NCI-H2196 treated with DMSO at 0.1 percent for 48 hours (cell line): ENCODE measurements around the gene EYS.
"Not testable (repeated sequence)": the region's sequence is repeated elsewhere in the genome, so short reads cannot be mapped to it uniquely, and the experiment has no call there.

Experiments
- DNase-seq: peaks from one replicate; lab custom pipeline; 2025; ENCODE audit not compliant: unreplicated experiment; lab: John Stamatoyannopoulos, UW

The EYS gene

DNA sequence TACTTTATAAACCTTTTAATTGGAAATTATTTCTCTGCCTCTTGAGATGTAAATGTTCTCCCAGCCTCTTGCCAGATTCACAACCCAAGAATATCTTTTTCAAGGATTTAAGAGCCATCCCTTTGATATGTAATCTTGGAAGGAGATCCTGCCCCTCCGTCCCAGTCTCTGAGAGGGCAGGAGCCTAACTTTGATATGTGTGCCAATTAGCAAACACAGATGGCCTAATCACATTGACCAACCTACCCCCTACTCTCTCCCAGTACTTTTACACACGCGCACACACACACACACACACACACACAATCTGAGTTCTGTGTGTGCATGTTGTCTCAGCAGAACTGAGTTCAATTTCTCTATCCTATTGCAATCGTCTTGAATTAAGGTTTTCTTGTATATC is 1447.7 kb downstream of the EYS start:
- DNase-seq, result no peak

DNA sequence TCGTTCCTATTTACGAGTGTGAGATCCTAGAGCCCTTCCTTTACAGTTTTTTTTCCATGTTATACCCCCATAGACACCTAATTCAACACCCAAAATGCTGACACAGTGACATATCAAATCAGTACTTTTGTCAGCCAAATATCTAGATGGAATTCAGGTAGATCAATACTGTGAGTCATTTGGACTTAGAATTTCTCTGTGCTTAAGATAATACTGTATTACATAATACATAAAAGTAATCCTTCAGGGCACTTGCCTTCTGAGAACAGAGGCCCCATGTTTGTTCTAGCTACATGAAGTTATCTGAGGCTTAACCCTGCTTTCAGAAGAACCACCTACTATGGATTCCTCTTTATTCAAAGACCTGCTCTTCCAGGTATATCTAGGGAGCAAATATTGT is 1448.3 kb downstream of the EYS start:
- DNase-seq, result no peak

DNA sequence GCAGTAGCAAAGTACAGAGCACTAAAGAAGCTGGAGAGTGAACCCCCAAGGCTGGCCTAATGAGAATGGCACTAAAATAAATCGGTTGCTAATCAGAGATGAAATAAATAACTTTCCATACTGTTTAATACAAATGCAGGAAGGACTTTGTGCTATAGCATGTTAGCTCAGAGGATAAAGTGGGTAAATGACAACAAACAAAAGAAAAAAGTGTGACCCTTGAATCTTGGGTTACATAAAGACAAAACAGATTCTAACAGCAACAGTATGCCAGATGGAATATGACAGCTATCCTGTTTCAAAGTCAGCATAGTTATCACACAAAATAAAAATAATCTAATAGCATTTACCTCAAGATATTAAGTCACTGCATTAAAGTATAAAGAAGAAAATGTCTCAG is 1448.7 kb downstream of the EYS start:
- no peak for DNase-seq

DNA sequence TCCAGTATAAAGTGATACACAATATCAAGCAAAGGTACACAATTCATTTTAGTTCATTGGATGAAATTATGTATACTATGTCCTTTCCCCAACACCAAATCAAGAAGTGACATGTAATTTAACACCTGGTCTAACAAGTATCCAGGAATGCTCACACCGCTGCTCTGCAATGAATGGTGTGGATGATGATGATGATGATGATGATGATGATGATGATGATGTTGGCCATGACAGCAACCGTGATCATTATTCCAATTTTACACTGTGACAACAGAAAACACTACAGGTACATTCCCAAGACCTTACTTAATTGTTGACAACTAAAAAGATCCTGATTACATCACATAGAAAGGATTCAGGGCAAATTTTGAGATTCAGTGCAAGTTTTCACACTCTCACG is 1449.4 kb downstream of the EYS start:
- DNase-seq, result no peak

DNA sequence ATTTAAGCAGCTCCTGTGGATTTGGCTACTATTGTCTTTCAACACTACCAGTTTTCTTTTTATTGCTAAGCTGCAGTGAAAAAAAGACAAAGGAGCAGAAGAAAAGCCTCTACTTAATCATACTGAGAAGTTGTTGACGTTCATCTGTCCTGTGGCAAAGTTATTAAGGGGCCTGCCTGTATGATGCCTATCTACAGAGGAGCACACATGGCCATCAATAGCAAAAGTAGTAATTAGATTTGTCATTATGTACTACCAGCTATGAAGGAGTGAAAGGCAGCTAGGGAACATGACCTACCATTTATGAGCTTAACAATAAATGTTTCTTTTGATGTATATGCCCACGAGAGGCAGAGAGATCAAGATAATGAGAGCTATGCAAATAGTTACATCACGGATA is 1450.5 kb downstream of the EYS start:
- no peak for DNase-seq

DNA sequence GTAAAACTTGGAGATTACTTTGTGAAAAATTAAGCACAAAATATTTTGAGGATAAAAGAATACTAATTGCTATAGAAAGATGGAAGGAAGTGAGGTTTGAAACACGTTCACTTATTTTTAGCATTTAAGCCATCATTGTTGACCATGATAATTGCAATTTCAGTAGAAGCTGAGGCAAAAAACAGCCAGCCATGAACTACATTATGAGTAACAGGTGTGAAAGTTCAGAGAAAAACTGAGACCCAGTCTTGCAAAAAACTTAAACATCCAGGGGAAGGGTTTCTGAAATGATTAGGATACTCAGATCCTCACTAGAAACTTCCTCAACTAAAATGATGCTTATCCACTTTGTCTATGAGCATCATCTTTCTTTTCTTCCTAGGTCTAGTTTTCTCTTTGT is 1452.0 kb downstream of the EYS start:
- no peak for DNase-seq

DNA sequence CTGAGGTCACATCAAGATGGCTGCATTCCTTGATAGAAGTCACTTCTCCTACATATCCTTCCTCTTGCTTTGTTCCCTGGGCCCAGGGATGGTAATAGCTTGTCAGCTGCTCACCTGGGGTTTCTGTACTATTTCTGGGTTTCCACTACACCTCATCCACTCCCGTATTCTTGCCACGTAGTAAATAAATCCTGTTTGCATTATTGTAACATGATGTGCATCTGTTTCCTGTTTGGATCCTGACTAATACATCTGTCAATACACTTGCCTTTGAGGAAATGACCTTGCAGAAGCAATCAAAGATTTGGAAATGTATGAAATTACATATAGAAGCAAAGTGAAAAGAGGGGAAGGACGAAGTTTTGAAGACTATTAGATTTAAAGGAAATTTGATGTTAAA is 1452.5 kb downstream of the EYS start:
- no peak for DNase-seq

DNA sequence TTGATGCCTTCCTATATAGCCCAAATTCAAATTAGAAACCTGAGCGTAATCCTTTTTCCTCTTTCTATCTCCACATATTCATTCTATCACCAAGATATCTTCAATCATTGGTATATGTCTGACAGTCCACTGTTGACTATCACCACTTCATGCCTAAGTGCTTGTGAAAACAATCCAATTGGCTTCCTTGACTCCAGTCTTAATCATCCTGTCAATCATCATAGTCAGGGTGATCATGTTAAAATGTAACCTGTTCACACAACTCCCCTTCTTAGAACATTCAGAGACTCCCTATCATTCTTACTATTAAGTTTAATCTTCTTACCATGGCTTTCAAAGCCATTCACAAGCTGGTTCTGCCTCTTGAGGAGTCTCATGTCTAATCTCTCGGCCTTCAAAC is 1454.8 kb downstream of the EYS start:
- DNase-seq, result no peak

DNA sequence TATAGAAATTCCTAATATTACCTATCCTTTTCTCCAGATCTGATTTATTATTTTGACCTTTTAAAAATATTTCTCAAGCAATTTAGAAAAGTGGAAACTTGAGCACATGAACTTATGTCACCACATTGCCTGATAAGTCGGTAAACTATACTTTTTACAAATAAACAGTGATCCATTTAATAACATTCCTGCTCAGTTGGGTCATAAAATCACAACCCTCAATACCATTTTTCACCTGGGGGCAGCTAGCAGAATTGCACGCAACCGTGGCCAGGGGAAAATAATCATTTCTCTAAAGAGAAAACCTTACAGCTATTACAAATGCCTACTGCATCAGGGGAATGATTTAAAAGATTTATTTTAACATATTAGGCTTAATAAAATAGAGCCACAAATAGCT is 1456.9 kb downstream of the EYS start:
- no peak for DNase-seq

DNA sequence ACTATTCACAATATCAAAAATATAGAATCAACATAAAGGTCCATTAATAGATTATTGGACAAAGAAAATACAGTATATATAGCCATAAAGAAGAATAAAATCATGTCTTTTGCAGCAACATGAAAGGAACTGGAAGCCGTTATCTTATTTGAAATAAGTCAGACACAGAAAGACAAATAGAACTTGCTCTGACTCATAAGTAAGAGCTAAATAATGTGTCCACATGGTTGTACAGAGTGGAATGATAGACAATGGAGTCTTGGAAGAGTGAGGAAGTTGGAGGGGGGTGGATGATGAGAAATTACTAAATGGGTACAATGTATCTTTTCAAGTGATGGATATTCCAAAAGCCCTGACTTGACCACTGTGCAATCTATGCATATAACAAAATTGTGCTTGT is 1457.9 kb downstream of the EYS start:
- no peak for DNase-seq

DNA sequence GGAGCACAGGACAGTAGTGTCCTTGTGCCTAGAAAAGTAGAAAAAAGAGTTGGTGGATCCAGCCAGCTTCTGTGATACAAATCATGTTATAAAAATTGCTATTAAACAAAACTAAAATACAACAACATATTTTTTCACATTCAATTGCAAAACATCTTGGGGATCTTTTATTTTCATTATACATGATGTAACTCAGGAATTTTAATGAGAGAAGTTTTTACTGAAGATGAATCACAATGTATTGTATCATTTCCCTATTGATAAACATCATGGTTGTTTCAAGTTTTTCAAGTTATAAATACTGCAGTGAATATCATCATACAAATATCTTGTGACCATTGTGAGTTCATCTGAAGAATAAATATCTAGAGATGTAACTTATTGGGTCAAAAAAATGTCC is 1463.4 kb downstream of the EYS start:
- DNase-seq, result no peak

DNA sequence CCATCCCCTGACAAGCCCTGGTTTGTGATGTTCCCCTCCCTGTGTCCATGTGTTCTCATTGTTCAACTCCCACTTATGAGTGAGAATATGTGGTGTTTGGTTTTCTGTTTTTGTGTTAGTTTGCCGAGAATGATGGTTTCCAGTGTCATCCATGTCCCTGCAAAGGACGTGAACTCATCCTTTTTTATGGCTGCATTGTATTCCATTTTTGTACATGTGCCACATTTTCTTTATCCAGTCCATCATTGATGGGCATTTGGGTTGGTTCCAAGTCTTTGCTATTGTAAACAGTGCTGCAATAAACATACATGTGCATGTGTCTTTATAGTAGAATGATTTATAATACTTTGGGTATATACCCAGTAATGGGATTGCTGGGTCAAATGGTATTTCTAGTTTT is 1468.1 kb downstream of the EYS start:
- DNase-seq, result not testable (repeated sequence)

DNA sequence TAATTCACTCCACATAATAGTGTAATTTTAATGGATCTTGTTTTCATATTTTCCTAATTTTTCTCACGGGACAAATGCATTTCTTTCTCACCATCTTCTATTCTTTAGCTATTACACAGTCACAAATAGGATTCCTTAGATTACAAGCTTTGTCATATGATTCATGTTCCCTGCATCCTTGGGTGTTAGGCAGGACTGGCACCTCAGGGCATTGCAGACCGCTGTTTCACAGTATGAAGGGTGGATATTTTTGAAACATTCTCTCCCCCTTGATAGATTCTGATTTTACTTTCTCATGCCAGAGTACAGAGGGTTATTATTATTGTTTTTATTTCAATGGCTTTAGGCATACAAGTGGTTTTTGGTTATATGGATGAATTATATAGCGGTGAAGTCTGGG is 1469.0 kb downstream of the EYS start:
- DNase-seq, result no peak

DNA sequence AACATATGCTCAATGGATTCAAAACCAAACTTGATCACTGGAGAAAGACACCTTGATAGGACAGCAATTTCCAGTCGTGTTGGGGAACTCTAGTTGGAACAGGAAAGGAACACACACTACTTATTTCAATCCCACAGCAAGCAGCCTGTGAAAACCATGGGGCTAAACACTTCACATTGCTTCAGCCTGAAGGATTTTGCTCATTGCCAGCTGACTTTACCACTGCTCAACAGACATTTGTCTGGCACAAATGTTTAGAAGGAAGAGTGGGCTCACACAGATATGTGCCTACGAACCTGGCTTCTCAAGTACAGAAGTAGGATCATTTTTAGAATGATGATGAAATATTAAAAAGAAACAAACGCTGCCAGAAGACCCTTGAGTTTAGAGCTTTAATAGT is 1473.3 kb downstream of the EYS start:
- DNase-seq, result no peak

DNA sequence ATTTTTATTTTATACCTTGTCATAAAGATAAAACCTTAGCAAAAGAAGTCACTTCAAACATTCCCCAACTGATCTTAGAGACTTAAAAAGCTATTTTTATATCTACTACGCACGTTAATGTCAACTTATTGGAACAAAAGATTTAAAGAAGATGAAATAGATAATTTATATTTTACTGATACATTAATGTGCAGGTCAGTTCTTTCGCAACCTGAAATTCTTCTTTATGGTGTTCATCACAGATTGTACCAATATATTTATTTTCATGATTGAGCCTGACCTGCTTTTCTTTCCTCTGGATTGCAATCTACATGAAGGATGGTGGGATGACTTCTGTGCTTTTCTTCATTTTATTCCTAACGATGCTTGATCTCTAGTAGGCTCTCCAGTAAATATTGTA is 1475.1 kb downstream of the EYS start:
- no peak for DNase-seq

DNA sequence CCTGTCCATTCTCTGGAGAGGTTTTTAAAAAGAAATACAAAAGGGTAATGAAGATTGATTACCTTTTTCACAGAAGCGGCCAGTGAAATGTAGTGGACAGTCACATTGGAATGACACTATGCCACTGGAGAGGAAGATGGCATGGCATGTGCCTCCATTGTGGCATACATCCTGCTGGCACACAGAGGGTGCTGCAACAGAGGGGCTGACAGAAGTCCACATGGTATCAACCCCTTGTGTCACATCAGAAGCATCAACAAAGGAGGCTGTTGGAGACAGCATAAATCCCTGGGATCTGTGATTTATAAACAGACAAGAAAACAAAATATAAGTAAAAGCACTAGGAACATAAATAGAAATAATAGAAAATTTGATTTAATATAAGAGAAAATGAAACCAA is 1476.5 kb downstream of the EYS start:
- DNase-seq, result no peak

DNA sequence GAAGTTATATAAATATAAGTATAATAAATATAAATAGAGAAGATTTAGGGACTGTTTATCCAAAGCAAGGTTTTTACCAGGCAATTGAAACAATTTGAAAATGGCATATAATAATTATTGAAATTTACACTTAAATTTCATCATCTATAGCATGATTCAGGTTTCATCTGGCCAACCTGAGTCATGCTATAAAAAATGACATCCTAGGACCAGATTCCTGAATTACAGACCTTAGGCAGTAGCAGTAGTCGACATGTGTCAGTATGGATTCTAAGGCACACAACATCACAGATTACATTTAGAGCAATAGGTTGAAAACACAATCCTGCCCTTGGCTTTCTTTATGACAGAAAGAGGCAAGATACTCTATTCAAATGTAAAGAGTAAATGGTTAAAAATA is 1479.2 kb downstream of the EYS start:
- no peak for DNase-seq

DNA sequence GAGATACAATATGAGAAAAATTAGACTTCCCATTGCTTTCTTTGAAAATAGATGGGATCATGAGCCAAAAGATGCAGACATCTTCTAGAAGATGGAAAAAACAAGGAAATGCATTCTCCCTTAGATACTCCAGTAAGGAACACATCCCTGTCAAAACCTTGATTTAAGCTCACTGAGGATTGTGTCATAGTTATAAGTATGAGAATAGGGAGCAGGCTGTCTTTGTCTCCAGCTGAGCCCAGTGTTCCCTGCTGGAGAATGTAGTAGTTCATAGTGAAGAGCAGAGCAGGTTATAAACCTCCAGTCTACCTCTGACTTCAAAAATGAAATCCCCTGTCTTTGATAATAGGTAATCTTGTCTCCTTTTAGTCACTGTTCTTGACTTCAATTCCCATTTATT is 1481.5 kb downstream of the EYS start:
- DNase-seq, result no peak

DNA sequence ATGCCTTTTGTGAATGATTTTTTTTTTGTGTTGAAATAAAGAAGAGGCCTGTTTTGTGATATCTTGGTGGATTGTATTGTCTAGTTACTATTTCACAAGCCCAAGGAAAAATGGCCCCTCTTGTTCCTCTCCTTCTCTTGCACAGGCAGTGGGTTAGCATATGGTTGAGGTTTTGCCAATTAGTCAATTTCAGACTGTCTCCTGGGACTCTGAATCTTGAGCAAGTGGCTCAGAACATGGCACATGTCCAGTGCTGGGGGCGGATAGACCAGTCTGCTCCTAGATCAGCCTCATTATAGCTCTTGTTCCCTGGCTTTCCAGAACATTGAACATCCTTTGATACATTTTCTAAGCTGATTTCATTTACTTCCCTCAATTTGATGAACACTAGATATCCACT is 1482.2 kb downstream of the EYS start:
- DNase-seq, result no peak

DNA sequence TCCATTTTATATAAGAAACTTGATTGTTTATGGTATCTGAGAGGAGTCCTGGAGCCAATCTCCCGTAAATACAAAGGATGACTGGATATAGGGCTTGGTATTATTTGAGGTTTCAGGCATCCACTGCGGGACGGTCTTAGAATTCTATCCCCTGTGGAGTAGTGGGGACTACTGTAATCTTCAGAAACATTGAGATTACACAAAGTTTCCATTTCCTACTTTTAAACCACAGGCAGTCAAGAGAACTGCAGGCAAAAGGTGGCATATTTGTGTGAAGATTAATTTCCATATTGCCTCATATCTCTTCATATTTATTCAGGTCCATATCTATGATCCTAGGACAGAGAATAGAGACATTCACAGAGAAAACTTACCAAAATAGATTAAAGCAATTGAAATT is 1485.2 kb downstream of the EYS start:
- DNase-seq, result no peak

DNA sequence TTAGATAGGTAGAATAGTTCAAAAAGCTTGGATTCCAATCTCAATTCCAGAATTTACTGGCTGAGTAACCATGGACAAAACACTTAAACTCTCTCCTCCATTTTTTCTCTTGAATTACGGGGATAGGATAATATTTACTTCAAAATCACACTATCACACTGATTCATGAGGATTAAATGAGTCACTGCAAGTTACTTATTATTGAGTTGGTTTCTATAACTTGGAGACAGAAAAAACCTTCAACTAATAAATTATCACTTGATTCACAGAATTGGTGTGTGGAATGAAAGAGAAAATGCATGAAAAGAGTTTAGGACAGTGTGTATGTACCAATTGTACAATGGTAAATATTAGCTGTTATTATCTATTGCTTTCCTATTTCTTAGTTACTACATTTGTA is 1486.2 kb downstream of the EYS start:
- no peak for DNase-seq

DNA sequence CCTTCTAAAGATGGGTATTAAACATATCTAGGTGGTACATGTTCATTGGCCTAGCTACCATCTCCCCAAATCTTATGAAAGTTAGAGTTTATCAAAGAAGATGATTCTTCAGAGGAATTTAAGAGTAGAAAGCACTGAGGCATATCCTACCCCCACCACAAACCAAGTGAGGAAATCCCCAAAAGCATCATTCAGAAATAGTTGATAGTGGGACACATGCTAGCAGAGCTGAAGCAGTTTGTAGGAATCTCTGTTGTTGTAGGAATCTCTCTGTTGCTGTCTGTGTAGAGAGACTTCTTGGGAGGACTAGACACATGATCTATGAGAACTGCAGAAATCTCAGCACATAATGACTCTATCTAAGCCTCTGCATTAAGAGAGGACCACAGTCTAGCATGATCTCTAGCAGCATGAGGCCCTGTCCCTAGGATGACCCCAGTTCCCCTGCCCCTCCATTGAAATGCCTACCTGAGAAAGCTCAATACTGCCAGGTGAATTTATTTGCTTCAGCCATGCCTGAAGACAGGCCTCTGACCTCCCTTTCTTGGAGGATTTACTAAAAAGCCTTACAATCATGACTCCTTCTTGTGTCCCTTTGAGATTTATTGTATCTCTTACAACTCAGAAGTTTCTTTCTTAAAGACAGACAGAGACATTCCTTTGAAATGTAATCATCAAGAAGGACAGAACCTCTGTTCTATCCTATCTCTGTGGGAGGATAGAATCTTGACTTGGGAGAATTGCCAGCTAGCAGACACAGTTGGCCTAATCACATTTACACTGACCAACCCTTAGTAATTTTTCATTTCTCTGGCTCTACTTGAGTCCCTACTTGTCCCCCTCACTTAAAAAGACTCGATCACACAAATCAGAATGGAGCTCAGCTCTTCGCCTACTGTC is 1489.1 kb downstream of the EYS start:
- no peak for DNase-seq

DNA sequence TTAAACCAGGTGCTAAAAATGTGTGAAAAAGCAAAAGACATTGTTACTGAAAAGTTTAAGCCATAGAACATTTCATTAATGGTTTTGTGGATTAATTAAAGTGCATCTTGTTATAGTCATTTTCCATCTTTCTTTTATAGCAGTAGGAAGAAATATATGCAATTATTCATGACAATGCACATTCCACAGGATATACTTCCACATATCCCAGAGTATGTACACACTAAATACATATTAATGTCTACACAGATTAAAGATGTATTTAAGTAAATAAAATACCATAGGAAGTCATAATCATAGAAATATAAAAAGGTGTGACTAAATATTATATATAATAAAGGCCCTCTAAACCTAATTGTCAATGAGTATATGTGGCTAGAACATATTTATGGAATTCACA is 1492.7 kb downstream of the EYS start:
- no peak for DNase-seq
